Right lobe of liver (tissue), 6 donors: Measurements from ENCODE around the gene HECW1. TPM values are rescaled to one million over a fixed set of nuclear protein-coding genes. Genes with fewer than 3 reads are reported as not detected.

Source experiments
- ATAC-seq, 4 donors: fragments of 200-7000 bp; cut with Tn5 transposase; one replicate each; pipeline ENCODE4 v1.9.1; 2020; ENCODE audit warnings: mild to moderate bottlenecking in 4 of 4, moderate library complexity in 4 of 4
- DNase-seq, 3 donors: peaks; one replicate each; pipeline ENCODE4 v3.0.0-alpha.2; 2020
- H3K27ac ChIP-seq, 3 donors: fragments of 200-600 bp; one replicate each; pipeline ENCODE4 v1.8.0; 2022
- H3K27me3 ChIP-seq, 2 donors: fragments of 200-600 bp; one replicate each; pipeline ENCODE4 v1.8.0; 2022
- H3K36me3 ChIP-seq, 4 donors: fragments of 200-600 bp; sonication (generic) in 1 of 4; one replicate each; pipeline versions ENCODE4 v1.5.1 to v1.8.0; 2017 to 2022; ENCODE audit warnings: control low read depth in 1 of 4
- H3K4me1 ChIP-seq, 4 donors: fragments of 200-600 bp; sonication (generic) in 1 of 4; one replicate each; pipeline versions ENCODE4 v1.5.1 to v1.8.0; 2017 to 2022; ENCODE audit warnings: control low read depth in 1 of 4
- H3K4me3 ChIP-seq, 3 donors: fragments of 200-600 bp; one replicate each; pipeline ENCODE4 v1.8.0; 2022
- H3K9me3 ChIP-seq, 4 donors: fragments of 200-600 bp; sonication (generic) in 1 of 4; one replicate each; pipeline versions ENCODE4 v1.5.1 to v1.8.0; 2017 to 2022; ENCODE audit warnings: control low read depth in 1 of 4
- CTCF ChIP-seq, 4 donors: fragments of 200-600 bp in 3 of 4; fragments of 450-650 bp in 1 of 4; IDR thresholded peaks; one replicate each; pipeline versions ENCODE4 v1.5.1 to v1.8.0; 2016 to 2022; ENCODE audit warnings: antibody characterized with exemption in 4 of 4, mild to moderate bottlenecking in 2 of 4
- POLR2A ChIP-seq: fragments of 450-650 bp; IDR thresholded peaks from one replicate; pipeline ENCODE4 v1.6.1; 2017; ENCODE audit warnings: antibody characterized with exemption, mild to moderate bottlenecking
- WGBS: methylation state at CpG from one replicate; pipeline ENCODE4 v1.1.6; 2018; ENCODE audit warnings: low coverage, low lambda C conversion rate; ENCODE audit not compliant: insufficient coverage; ENCODE audit errors: missing lambda C conversion rate; 5-methylcytosine and 5-hydroxymethylcytosine counted together
- intact Hi-C, 2 donors: fragments of 100-400 bp; cut with DNase I; formaldehyde crosslinking; loops; one replicate each; pipeline versions ENCODE4 v1.11.2 to v1.14.1; 2022
- total RNA-seq, 6 experiments: library from RNA; depleted of rRNA in 2 of 6; stranded (reverse); fragments of >200 nt in 2 of 6; fragmentation: NEBNext Ultra II Directional in 3 of 6; extraction: Animal tissue kit (Norgen Biotek cat#: 25700) in 3 of 6; gene quantifications; one replicate each; pipeline versions ENCODE4 v1.1.0 to v1.2.4, GENCODE V29; 2016 to 2023
- donor health status: DM: no; HTN: yes; CAD: no.
- donor health status: DM: no; HTN: no; CAD: no.
- donor health status: DM: no; HTN: no; CAD: no.
- donor health status: DM: no; HTN: yes; CAD: no.
- donor health status: DM: no; HTN: yes; CAD: no.

Gene HECW1
- total RNA-seq, 6 experiments from 2014 or later, result 0.02 to 0.87 (median 0.09) TPM; not detected in 1

DNA sequence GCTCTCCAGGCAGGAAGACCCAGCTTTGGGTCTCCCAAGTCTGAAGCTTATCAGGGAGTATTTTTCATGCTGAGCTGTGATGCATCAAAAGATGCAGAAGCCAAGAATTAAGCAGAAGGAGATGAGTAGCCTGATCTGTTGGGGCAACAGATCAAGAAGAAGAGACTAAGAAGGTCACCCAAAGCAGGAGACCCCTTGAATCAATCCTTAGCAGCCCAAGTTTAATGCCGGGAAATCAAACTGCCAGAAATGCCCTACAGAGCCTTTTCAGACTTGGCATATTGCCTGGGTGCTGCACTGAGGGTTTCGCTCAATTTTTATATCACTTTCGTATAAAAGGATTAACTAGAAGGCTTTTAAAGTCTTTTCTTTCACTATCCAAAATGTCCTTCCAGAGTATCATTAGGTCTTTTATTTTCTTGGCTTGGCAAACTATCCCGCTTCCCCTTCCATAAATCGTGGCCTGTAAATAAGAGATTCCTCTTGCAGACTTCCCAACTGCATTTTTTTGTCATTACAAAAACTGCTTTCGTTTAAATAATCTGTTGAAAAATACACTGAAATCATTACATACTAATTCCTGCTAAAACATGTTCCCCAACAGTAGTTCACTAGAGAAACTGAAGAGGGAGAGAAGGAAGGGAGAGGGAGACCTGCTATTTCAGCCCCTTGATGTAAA lies 421.5 kb downstream of the HECW1 start:
- H3K4me1 ChIP-seq, result no peaks in the 10 kb centered on the region
- TF ChIP-seq CTCF (IDR thresholded peaks at IDR 0.05), result no peak
- TF ChIP-seq POLR2A, result no peak
- DNase-seq, result no peak
- intact Hi-C loops, result no loop called here
- no peak for ATAC-seq
- no peaks in the 10 kb centered on the region for H3K9me3 ChIP-seq
- no peak overlapping the region for H3K27ac ChIP-seq
- H3K36me3 ChIP-seq, result no peaks in the 10 kb centered on the region
- WGBS, result 65% methylated on average over 6 of the region's 6 CpGs
- no peaks in the 10 kb centered on the region for H3K27me3 ChIP-seq
- H3K4me3 ChIP-seq, result no peak overlapping the region

DNA sequence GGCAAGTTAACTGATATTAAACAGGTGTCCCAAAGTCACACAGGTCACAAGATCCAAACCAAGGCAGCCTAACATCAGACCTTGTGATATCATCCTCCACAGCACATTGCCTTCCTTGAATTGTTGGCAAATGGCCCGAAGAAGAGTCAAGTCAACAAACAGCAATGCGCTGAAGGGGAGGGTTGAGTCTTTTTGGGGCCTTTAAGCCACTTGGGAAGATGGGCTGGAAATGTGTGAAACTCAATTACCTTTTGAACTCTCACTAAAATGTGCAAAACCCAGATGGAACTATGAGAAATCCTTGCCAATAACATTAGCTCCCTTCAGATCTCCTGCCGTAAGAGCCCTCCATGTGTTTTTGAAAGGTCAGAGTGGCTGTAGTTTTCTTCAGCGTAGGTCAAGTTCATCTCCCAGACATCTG lies 422.6 kb downstream of the HECW1 start:
- Histone ChIP-seq H3K27ac (no peak overlapping the region), H3K9me3 (no peaks in the 10 kb centered on the region), H3K27me3 (no peaks in the 10 kb centered on the region), H3K36me3 (no peaks in the 10 kb centered on the region), H3K4me1 (no peaks in the 10 kb centered on the region), H3K4me3 (no peak overlapping the region)
- WGBS, result 47% methylated on average over 3 of the region's 4 CpGs
- DNase-seq (no peak), ATAC-seq (no peak)
- intact Hi-C loops, result no loop called here
- no peak for TF ChIP-seq CTCF (IDR thresholded peaks at IDR 0.05)
- no peak for TF ChIP-seq POLR2A

DNA sequence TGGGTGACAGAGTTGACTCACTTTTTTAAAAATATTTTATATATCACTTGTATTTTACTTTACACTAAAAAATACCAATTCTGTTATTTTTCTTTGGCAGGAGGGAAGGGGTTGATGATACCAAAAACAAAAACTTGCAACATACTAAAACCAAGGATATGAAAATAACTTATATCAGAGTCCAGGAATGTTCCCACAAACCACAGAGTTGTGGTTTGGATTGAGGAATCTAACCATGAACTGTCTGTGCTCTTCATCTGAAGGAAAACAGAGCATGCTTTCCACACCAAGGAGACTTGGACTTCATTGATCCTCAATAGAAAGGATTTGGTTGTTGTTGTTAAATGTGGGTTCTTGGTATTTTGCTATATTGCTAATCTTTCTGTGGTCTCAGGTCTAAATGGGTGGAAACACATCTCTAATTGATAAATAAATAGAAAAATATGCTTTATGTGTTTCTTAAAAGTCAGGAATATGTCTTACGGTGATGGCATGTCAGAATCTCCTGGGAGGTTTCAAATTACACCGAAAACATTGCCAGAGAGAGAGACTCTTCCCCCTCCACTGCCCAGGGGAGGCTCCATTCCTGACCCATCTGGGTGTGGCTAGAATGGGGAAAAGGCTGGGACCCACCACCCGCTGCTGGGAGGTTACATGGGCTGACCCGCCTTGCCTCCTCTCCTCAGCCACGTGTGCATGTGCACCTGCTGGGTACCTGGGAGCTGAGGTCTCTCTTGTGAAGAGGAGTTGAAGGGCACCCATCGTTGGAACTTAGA lies 423.6 kb downstream of the HECW1 start:
- ATAC-seq (peak in 1 of 4 donors; percentile 13), DNase-seq (no peak)
- H3K27me3 ChIP-seq, result no peaks in the 10 kb centered on the region
- H3K4me3 ChIP-seq, result no peak overlapping the region
- 92% methylated on average over 2 of the region's 6 CpGs for WGBS
- H3K36me3 ChIP-seq, result no peaks in the 10 kb centered on the region
- H3K27ac ChIP-seq, result no peak overlapping the region
- TF ChIP-seq POLR2A (no peak), CTCF (IDR thresholded peaks at IDR 0.05) (no peak)
- H3K4me1 ChIP-seq, result no peaks in the 10 kb centered on the region
- intact Hi-C loops, result no loop called here
- no peaks in the 10 kb centered on the region for H3K9me3 ChIP-seq

DNA sequence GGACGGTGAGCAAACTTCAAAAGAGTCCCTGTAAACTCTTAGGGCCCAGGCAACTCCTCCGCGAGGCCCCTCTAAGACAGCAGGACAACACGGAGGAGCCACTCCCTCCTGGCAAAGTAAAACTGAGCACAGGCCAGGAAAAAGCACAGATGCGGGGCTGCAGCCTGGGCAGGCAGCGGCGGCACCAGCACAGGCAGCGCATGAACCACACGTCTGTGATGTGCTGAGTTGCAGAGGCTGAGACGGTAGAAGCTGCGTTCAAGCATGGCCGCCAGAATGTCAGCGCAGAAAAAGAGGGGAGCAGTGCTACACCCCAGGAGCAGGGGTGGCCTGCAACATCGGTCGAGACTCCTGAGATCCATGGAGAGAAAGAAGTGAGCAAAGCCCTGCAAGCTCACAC lies 424.3 kb downstream of the HECW1 start:
- DNase-seq, result no peak
- ATAC-seq, result no peak
- Histone ChIP-seq H3K4me3 (no peak overlapping the region), H3K36me3 (no peaks in the 10 kb centered on the region), H3K4me1 (no peaks in the 10 kb centered on the region), H3K9me3 (no peaks in the 10 kb centered on the region), H3K27ac (no peak overlapping the region), H3K27me3 (no peaks in the 10 kb centered on the region)
- WGBS, result 80% methylated on average over 1 of the region's 15 CpGs
- intact Hi-C loops, result no loop called here
- TF ChIP-seq CTCF (IDR thresholded peaks at IDR 0.05) (no peak), POLR2A (no peak)
